ENCODE measurements around the gene CCNF.

GRCh38 chr16:2437032-2437790 lies 8.0 kb downstream of the CCNF start:
- TF ChIP-seq CTCF (IDR thresholded peaks at IDR 0.05) (no peak), POLR2A (IDR thresholded peaks at IDR 0.05) (no peak)

Data from body of pancreas (tissue), 4 donors.